ENCODE data around the gene METTL25B. TPM values are rescaled to one million over a fixed set of nuclear protein-coding genes. Genes with fewer than 3 reads are reported as not detected.

Gene METTL25B
- total and polyA plus RNA-seq, 5 experiments from 2014 or later: 2.3 to 39.3 (median 6.7) TPM

DNA sequence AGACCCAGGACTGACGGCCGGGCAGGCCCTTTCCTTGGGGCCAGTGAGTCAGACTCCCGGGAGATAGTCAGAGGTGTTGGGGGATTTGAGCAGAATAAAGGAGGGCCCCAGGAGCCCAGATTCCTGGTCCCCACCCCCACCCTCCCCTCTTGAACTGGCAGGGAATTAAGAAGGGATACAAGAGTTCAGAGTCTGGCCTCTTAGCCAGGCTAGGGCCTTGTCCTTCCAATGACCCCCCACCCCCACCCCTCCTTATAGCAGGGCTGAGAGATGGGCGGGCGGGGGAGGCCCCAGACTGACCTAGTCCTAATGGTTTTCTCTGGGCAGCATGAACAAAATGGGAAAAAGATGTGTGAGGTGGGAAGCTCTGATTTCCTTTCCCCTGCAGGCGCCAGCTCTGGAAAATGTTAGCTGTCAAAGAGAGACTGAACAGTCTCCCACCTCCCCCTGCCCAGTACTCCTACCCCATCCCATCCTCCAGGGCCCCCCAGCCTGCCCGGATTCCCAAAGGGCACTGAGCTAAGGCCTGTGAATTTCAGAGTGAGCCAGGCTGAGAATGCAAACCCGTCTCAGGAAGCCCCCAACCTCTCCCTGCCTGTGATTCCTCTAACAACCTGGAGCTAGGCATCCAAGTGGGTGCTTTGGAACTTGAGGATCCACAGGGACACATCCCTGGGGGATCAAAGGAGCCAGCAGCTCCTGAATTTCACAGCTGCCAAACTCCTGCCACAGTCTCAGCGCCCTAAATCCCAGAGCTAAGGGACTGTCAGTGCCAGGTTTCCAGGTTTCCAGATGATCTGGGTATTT lies 17.1 kb upstream of the METTL25B start:
- peaks cover 0 to 10% (median 0%) of the 10 kb centered on the region in 3 donors for H3K36me3 Mint-ChIP-seq
- POLR2A ChIA-PET: interaction anchor here (0.9 kb wide), 1 partner anchor 10 kb away, joined by 3 read pairs; no protein-coding TSS in a partner anchor
- H3K27ac Mint-ChIP-seq: peak overlapping the region in 1 of 10 donors; percentile 49

GRCh38 chr1:156712626-156713025 lies 15.6 kb upstream of the METTL25B start:
- no peaks in the 10 kb centered on the region for H3K27me3 Mint-ChIP-seq
- H3K4me3 Mint-ChIP-seq: no peak overlapping the region
- peaks cover under 1 to 13% (median 6%) of the 10 kb centered on the region in 4 donors for H3K4me1 Mint-ChIP-seq
- peaks cover 0 to 14% (median 6%) of the 10 kb centered on the region in 3 donors for H3K36me3 Mint-ChIP-seq
- POLR2A ChIA-PET: no interaction called here
- no peak for ATAC-seq
- H3K27ac Mint-ChIP-seq: peak overlapping the region in 1 of 10 donors; percentile 69
- no peak for DNase-seq
- no peaks in the 10 kb centered on the region for H3K9me3 Mint-ChIP-seq

More for the DNA sequence above, 17.1 kb upstream of the METTL25B start:
- H3K9me3 Mint-ChIP-seq: no peaks in the 10 kb centered on the region
- peaks cover 13 to 17% (median 16%) of the 10 kb centered on the region in 4 donors for H3K4me1 Mint-ChIP-seq
- ATAC-seq (no peak), DNase-seq (no peak)
- no peaks in the 10 kb centered on the region for H3K27me3 Mint-ChIP-seq
- H3K4me3 Mint-ChIP-seq: no peak overlapping the region

DNA sequence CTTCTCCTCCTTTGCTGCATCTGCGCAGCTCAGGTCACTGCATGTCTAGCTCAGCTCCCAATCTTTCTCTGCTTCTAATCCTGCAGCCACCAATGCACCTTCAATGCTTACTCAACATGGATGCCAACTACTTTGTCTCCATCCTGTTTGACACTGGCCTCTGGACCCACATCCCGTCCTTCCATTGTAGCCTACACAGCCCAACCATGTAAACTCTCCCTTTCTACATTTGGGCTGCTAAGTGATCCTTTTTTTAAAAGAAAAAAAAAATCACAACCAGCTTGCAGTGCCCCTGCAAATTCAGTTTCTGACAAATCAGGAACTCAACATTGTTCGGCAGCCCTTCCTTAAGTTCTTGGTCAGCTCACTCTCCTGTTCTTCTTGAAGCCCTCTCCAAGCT lies 13.4 kb upstream of the METTL25B start:
- H3K4me3 Mint-ChIP-seq: no peak overlapping the region
- ATAC-seq: no peak
- peaks cover 0 to 19% (median 6%) of the 10 kb centered on the region in 3 donors for H3K36me3 Mint-ChIP-seq
- DNase-seq: no peak
- peaks cover 0 to 13% (median 4%) of the 10 kb centered on the region in 4 donors for H3K4me1 Mint-ChIP-seq
- no peak overlapping the region for H3K27ac Mint-ChIP-seq
- H3K9me3 Mint-ChIP-seq: no peaks in the 10 kb centered on the region
- POLR2A ChIA-PET: interaction anchor here (1.0 kb wide), 1 partner anchor 72 kb away, joined by 3 read pairs; no protein-coding TSS in a partner anchor
- no peaks in the 10 kb centered on the region for H3K27me3 Mint-ChIP-seq

- no peaks in the 10 kb centered on the region for H3K27me3 Mint-ChIP-seq
- ATAC-seq (no peak), DNase-seq (no peak)
- POLR2A ChIA-PET: interaction anchor here (0.6 kb wide), 1 partner anchor 1329 kb away, joined by 3 read pairs; no protein-coding TSS in a partner anchor
- H3K36me3 Mint-ChIP-seq: peaks cover 0 to 41% (median 6%) of the 10 kb centered on the region in 3 donors
- H3K27ac Mint-ChIP-seq: peak overlapping the region in 1 of 10 donors; percentile 57
- H3K4me3 Mint-ChIP-seq: no peak overlapping the region
- H3K4me1 Mint-ChIP-seq: peaks cover 0 to 13% (median 7%) of the 10 kb centered on the region in 4 donors
- no peaks in the 10 kb centered on the region for H3K9me3 Mint-ChIP-seq
Measured at GRCh38 chr1:156717351-156717750, 10.9 kb upstream of the METTL25B start.

GRCh38 chr1:156721131-156721530 lies 7.1 kb upstream of the METTL25B start:
- peaks cover 7 to 20% (median 15%) of the 10 kb centered on the region in 4 donors for H3K4me1 Mint-ChIP-seq
- peaks cover 6 to 60% (median 17%) of the 10 kb centered on the region in 3 donors for H3K36me3 Mint-ChIP-seq
- ATAC-seq (no peak), DNase-seq (no peak)
- H3K4me3 Mint-ChIP-seq: no peak overlapping the region
- POLR2A ChIA-PET: interaction anchor here (1.1 kb wide), 1 partner anchor 10 kb away, joined by 3 read pairs; no protein-coding TSS in a partner anchor
- no peak overlapping the region for H3K27ac Mint-ChIP-seq
- H3K9me3 Mint-ChIP-seq: no peaks in the 10 kb centered on the region
- no peaks in the 10 kb centered on the region for H3K27me3 Mint-ChIP-seq

- H3K36me3 Mint-ChIP-seq: peaks cover 6 to 58% (median 17%) of the 10 kb centered on the region in 3 donors
- H3K27me3 Mint-ChIP-seq: no peaks in the 10 kb centered on the region
- no peak overlapping the region for H3K27ac Mint-ChIP-seq
- no peak for ATAC-seq
- peaks cover 7 to 20% (median 14%) of the 10 kb centered on the region in 4 donors for H3K4me1 Mint-ChIP-seq
- H3K9me3 Mint-ChIP-seq: no peaks in the 10 kb centered on the region
- no peak overlapping the region for H3K4me3 Mint-ChIP-seq
- DNase-seq: no peak
- POLR2A ChIA-PET: interaction anchor here (1.1 kb wide), 1 partner anchor 10 kb away, joined by 3 read pairs; no protein-coding TSS in a partner anchor
Measured at GRCh38 chr1:156721535-156721934, 6.7 kb upstream of the METTL25B start.

GRCh38 chr1:156725683-156726280 lies 2.5 kb upstream of the METTL25B start:
- POLR2A ChIA-PET: interaction anchor here (0.5 to 5.9 kb wide), 8 partner anchors 15 to 149 kb away, joined by 3 to 48 read pairs (median 18); partner anchors contain the start of genes CRABP2, HDGF, MRPL24 and PRCC

DNA sequence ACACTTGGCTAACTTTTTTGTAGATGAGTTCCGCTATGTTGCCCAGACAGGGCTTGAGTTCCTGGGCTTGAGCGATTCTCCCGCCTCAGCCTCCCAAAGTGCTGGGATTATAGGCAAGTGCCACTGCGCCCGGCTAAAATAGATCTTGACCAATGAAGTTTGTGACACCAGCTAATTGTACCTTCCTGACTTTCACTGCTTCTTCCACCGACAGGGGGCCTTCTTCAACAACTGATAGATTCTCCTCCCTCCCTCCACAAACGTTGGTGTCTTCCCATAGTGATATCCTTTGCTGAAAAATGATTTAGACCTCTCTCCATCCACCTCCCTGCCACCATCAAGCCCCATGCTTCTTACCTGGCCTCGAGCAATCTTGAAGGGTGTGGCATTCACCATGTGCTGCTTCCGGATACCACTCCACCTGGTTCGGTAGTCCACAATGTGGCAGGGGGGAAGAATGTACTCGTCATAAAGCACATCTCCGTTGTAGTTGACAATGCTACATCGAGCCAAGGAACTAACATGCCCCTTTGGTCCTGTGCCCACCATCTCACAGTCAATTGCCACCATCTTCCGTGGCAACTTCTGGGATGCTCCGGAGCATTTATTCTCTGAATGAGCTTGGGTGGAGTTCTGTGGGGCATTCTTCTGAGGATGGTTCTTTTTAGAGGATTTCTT lies 1.6 kb upstream of the METTL25B start:
- Mint-ChIP-seq H3K27me3 (no peaks in the 10 kb centered on the region), H3K36me3 (peaks cover 6 to 33% (median 11%) of the 10 kb centered on the region in 3 donors), H3K4me1 (peaks cover 14 to 33% (median 24%) of the 10 kb centered on the region in 4 donors), H3K4me3 (no peak overlapping the region), H3K27ac (no peak overlapping the region), H3K9me3 (no peaks in the 10 kb centered on the region)
- ATAC-seq: no peak
- POLR2A ChIA-PET: interaction anchor here (0.7 to 5.9 kb wide), 10 partner anchors 10 to 149 kb away, joined by 3 to 48 read pairs (median 9); partner anchors contain the start of genes CRABP2, HDGF, MRPL24 and PRCC
- peak in 5 of 10 donors; percentile 14 to 56 (median 46) for DNase-seq

More at GRCh38 chr1:156725683-156726280, 2.5 kb upstream of the METTL25B start:
- peak in 1 of 2 donors; percentile 27 for ATAC-seq
- no peak overlapping the region for H3K4me3 Mint-ChIP-seq
- H3K4me1 Mint-ChIP-seq: peaks cover 14 to 33% (median 24%) of the 10 kb centered on the region in 4 donors
- peak; percentile 56 to 88 (median 78) for DNase-seq
- peaks cover 6 to 40% (median 11%) of the 10 kb centered on the region in 3 donors for H3K36me3 Mint-ChIP-seq
- no peaks in the 10 kb centered on the region for H3K9me3 Mint-ChIP-seq
- no peak overlapping the region for H3K27ac Mint-ChIP-seq
- H3K27me3 Mint-ChIP-seq: no peaks in the 10 kb centered on the region

- H3K4me1 Mint-ChIP-seq: peaks cover 12 to 33% (median 24%) of the 10 kb centered on the region in 4 donors
- H3K4me3 Mint-ChIP-seq: no peak overlapping the region
- H3K36me3 Mint-ChIP-seq: peaks cover 6 to 27% (median 11%) of the 10 kb centered on the region in 3 donors
- H3K9me3 Mint-ChIP-seq: no peaks in the 10 kb centered on the region
- ATAC-seq: no peak
- H3K27ac Mint-ChIP-seq: peak overlapping the region in 5 of 10 donors; percentile 95 to 99 (median 98)
- DNase-seq: no peak
- H3K27me3 Mint-ChIP-seq: no peaks in the 10 kb centered on the region
- POLR2A ChIA-PET: interaction anchor here (1.0 to 5.9 kb wide), 15 partner anchors 9 to 226 kb away, joined by 3 to 52 read pairs (median 9); partner anchors contain the start of genes CRABP2, HDGF, MEF2D and MRPL24
Measured at GRCh38 chr1:156727492-156727891, 777 bp upstream of the METTL25B start.

- H3K4me3 Mint-ChIP-seq: no peak within 1 kb of the TSS
- H3K27me3 Mint-ChIP-seq: no peaks in the 10 kb centered on the region
- peak within 1 kb of the TSS in 5 of 10 donors; percentile 95 to 99 (median 98) for H3K27ac Mint-ChIP-seq
- DNase-seq (peak; percentile 86 to 98 (median 95)), ATAC-seq (peak; percentile 87 to 92)
- peaks cover 12 to 26% (median 19%) of the 10 kb centered on the region in 4 donors for H3K4me1 Mint-ChIP-seq
- peaks cover under 1 to 23% (median 4%) of the 10 kb centered on the region in 3 donors for H3K36me3 Mint-ChIP-seq
- no peaks in the 10 kb centered on the region for H3K9me3 Mint-ChIP-seq
- POLR2A ChIA-PET: interaction anchor here (0.7 to 5.9 kb wide), 14 partner anchors 9 to 516 kb away, joined by 3 to 52 read pairs (median 8); partner anchors contain the start of genes CRABP2, HDGF, MEF2D and MRPL24
Measured at GRCh38 chr1:156728599-156729462, 562 bp downstream of the METTL25B start, which contains the start of gene ISG20L2. TSS of gene ISG20L2 (minus strand) at chr1:156728766. CDS start at chr1:156727652, 1,114 bp downstream.

Measured in naive thymus-derived CD8-positive, alpha-beta T cell (primary cell).